ENCODE measurements around the gene MLNR.

MLNR gene

DNA sequence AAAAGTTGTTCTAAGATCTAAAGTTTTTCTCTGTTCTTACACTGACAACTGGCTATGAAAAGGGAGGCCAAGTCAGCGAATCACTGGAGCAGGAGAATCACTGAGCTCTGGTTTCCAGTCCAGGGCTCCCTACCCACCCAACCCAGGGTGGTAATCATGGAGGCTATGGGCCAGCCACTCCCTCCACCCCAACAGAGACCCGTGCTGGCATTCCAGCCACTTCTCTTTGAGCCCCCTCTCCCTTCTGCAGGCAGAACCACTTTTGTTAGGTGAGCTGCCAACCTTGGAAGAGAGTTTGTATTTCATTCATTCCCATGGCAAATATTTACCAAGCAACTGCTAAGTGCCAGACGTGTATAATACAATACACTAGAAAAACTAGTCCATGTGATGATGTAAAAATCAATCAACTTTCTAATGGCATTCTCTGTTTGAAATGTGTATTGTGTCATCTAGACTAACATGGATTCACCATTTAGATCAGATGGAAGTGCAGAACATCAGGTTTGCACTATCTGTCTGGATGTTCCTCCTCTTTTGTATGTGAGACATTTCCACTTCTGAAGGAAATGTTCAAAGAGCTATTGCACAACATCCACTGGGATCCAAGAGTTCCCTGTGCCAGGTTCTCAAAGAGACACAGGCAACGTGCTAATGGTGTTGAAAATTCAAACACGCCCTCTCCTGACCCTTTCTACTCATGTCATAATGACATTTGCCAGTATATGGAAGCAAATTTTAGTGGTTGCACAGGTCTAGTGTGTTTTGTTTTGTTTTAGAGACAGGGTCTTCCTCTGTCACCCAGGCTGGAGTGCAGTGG lies 5.3 kb downstream of the MLNR start:
- DNase-seq (ENCODE audit: low read depth in 2 of 2): no peak

DNA sequence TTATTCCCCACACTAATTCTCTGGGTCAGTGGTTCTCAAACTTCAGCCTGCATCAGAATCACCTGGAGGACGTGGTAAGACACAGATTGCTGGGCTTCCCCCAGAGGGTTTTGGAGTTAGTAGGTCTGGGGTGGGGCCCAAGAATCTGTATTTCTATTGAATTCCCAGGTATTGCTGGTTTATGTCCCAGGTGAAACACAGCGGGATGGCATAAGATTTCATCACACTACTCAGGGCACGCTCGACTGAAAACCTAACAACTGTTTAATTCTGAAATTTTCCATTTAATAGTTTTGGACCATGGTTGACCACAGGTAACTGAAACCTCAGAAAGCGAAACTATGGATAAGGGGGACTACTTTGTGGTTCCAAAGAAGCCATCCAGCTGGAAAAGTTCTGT lies 6.5 kb downstream of the MLNR start:
- no peak for DNase-seq (ENCODE audit: low read depth in 2 of 2)

DNA sequence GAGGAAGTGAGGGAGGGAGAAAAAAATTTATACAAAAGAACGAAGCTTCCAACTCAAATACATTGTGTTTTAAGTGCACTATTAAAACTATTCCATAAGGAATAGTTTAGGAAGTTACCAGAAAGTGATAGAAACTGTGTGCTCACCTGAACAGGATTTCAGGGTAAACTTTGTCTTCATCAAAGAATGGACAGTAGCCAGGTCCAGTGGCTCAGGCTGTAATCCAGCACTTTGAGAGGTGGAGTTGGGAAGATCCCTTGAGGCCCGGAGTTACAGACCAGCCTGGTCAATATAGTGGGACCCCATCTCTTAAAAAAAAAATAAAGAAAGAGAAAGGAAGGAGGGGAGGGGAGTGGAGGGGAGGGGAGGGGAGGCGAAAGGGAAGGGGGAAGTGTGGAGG lies 14.6 kb downstream of the MLNR start:
- no peak for DNase-seq (ENCODE audit: low read depth in 2 of 2)

DNA sequence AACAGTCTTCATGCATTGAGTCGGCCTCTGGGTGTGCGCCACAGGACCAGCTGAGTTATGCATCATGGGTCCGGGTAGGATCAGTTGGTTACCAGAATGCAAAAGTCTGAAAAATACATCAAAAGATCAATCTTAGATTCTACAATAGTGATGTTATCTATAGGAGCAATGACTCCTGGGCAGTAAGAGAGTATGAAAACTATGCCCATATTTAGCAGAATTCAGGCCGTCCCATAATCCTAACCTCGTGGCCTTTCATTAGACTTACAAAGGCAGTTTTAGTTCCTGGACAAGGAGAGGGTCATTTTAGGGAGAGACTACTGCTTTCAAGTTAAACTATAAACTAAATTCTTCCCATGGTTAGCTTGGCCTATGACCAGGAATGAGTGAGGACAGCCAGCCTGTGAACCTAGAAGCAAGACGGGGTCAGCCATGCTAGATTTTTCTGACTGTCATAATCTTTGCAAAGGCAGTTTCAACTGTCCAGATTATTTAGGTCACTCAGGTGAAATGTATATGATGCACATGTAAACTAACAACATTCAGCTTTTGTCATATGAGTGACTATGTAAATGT lies 15.8 kb downstream of the MLNR start:
- DNase-seq (ENCODE audit: low read depth in 2 of 2): no peak

DNA sequence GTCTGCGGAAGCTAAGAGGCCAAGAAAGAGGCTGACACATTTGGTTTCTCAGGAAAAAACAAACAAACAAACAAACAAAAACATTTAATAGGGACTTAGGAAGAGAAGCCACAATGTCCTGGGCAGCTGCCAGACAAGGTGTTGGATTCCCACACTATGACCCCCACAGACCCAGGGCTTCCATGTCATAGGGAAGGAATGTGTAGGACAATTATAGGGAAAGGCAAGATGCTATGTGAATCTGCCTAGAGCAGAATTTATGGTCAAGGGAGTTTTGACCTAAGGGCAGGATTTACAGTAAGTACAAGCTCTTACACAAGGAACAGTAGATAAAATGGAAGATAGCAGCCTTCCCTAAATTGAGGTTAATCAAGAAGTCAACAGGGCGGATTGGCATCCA lies 18.5 kb downstream of the MLNR start:
- DNase-seq (ENCODE audit: low read depth in 2 of 2): no peak

DNA sequence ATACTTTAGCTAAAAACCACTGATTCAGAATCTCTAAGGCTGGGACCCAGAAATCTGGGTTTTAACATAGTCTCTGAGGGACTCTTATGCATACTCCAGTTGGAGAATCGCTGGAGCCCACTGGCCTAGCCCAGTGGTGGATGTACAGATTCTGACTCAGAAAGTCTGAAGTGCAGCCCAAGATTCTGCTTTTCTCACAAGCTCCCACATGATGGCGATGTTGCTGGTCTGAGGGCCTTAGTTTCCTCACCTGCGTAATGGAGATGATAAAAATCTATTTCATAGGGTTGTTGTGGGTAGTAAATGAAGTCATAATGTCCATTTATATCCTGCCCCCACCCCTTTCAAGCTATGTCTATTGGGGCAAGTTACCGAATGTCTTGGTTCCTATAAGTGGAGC lies 19.9 kb downstream of the MLNR start:
- DNase-seq (ENCODE audit: low read depth in 2 of 2): peak; percentile 15 to 29

DNA sequence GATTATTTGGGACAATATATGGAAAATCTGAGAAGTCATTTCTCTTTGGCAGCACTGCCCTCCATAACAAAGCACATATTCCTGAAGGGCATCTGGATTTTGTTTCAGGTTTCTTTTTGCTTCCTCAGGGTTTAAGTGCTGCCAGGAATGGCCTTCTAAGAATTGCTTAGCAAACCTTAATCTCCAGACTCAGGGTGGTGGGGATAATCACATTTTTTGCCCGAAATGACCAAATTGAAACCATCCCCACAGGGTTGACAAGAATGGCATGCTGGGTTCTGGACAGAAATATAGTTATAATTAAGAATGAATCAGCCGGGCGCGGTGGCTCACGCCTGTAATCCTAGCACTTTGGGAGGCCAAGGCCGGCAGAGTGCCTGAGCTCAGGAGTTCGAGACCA lies 21.2 kb downstream of the MLNR start:
- DNase-seq (ENCODE audit: low read depth in 2 of 2): no peak

DNA sequence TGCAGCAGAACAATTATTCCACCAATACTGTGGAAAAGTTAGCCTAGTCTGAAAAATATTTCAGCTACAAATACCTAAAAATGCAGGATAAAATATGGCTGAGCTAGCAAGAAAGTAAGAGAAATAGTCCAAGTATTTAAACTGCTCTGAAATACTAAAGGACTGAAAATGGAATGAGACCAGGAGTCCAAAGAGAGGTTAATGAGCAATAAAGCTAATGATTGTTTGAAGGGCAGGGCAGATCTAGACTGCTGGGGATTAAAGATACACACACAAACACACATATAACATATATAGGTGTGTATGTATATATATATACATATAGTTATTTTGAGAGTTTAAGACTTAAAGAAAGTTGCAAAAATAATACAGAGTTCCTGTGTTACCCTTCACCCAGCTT lies 25.0 kb downstream of the MLNR start:
- DNase-seq (ENCODE audit: low read depth in 2 of 2): no peak

DNA sequence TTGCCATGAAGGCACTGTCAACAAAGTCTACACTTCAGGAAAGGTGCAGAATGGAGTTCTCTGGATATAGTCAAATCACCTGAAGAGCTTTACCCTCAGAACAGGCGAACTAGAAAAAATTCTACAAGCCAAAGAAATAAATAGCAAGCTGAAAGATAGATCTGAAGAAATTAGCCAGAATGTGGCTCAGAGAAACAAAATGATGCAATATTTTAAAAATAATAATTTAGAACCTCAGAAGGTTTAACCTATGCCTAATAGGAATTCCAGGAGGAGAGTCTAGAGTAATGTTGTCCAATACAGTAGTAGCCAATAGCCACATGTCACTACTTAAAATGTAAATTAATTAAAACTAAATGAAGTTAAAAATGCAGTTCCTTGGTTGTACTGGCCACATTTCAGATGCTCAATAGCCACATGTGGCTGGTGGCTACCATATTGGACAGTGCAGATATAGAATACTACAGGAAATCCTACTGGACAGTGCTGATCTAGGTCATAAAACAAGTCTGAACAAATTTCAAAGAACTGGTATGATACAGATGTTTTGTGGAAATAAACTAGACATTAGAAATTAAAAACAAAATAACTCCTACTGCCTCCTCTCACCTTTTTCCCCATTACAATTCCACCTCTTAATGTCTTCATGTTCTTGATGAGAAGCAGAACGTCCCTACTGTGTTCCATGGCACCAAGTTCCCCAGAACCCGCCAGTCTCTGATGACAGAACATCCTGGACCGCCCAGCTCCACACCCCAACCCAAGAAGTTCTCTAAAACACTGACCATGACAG lies 26.9 kb downstream of the MLNR start:
- peak in 1 of 2 donors; percentile 0 for DNase-seq (ENCODE audit: low read depth in 2 of 2)

DNA sequence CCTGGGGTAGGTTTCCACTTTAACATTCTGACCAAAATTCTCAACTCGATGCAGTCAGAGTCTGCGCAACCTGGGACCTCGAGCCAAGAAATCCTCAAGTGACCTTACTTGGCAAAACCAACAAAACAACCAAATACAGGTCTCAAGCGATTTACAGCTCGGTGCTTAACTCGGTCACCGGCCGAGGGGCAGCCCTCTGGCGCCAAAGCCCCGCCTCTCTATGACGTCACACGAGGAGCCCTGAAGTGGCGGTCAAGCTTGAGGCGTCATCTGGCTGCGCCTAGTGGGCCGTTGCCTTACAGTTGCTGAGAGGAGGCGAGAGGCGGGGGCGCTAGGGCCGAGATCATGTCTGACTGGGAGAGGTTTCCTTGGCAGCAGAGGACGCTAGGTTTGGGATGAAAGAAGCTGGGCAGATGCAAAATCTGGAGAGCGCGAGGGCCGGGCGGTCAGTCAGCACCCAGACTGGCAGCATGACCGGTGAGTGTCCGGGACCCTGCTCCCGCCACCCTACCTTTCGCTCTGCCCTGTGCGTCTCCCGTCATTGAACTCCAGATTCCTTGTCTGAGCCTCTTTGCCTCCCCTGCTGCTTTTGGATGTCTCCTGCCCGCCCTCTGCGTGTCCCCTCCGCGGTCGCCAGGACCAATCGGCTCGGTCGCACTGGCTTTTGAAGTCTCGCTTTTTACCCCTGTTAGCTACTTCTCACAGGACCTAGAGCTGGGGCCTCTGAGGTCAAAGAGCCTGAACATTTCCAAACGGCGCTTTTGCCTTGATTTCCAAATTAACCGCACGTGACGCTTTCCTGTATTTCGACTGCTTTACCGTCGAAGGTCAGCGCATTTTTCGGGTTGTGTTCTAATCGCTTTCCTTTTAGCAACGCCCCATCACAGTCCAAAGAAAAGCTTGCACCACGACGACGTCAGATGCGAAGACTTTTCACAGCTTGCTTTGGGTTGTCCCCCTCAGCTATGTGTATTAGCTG lies 27.8 kb downstream of the MLNR start, which contains the start of gene CDADC1:
CDADC1 (plus strand) TSS at position 283 of the 979 bp plus-strand sequence; CDS start at position 396, 113 bp downstream.
- peak; percentile 75 to 95 for DNase-seq (ENCODE audit: low read depth in 2 of 2)

DNA sequence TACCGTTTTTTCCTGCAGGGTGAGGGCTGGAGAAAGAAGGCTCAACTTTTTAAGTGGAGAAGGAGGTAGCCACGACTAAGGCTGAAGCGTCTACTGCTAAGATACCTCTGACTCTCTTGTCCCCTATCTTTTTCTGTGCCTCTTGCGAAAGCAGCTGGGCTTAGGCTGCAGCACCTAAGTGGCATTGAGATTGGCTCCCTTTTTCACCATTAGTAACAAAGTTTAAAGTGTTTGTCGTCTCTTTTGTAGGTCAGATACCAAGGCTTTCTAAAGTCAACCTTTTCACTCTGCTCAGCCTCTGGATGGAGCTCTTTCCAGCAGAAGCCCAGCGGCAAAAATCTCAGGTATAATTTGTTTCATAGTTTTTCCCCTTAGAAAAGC lies 28.5 kb downstream of the MLNR start:
- DNase-seq (ENCODE audit: low read depth in 2 of 2): no peak

DNA sequence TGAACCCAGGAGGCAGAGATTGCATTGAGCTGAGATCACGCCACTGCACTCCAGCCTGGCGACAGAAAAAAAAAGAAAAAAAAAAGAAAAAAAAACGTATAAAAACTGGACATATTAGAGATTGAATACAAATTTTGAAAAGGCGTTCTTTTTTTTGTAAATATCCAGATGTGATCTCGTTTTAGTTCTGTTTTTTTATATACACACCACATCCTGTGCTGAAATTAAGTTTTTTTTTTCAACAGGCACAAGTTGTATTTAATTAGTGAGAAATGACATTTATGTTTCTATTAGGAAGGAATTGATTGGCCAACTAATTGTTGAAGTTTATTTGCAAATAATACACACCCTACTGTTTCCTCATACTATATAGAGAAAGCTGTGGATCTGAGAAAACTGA lies 31.2 kb downstream of the MLNR start:
- DNase-seq (ENCODE audit: low read depth in 2 of 2): no peak

DNA sequence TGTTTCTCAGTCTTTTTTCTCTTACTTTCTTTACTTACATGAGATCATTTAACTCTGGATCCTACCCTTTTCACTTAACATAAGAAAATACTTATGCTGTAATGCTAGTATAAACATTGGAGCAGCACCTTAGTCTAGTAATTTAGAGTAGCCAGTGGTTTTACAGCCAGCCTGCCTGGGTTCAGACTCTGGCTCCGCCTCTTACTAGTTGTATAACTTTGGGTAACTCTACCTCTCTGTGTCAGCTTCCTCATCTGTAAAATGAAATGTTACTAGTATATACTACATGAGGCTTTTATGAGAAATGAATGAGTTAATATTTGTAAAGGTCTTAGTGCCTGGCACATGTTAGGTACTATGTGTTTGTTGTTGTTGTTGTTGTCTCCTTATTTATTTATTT lies 33.2 kb downstream of the MLNR start:
- no peak for DNase-seq (ENCODE audit: low read depth in 2 of 2)

DNA sequence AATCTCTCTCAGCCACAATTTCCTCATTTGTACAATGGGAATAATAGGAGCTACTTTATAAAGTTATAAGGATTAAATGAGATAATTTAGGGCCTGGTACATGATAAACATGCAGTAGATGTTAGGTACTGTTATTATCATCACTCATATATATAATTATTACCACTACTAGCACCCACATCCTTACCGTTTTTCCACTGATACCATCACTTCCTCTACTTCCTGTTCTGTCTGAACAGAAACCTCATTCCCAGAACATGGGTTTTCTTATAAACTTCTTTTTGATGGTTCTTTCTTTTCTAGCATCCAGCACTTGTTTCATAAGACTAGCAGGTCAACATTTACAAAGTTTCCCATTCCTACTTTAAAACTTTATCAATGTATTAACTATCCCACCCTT lies 33.9 kb downstream of the MLNR start:
- DNase-seq (ENCODE audit: low read depth in 2 of 2): no peak

DNA sequence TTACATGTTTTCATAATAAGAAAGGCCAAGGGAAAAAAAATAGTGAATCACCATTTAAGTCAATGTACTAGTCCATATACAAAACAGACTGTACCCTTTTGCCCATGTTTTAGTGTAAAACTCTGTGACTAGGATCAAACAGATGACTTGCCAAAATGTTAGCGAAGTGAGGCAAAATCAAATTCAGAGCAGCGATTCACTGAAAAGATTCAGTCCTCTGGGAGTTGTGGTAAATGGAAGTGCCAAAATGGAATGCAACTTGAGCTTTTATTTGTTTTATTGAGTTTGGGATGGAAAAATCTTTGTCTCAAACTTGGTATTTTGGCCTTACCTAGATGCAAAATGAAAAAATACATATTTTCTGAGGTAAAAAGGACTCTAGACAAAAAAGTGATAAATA lies 36.7 kb downstream of the MLNR start:
- no peak for DNase-seq (ENCODE audit: low read depth in 2 of 2)

DNA sequence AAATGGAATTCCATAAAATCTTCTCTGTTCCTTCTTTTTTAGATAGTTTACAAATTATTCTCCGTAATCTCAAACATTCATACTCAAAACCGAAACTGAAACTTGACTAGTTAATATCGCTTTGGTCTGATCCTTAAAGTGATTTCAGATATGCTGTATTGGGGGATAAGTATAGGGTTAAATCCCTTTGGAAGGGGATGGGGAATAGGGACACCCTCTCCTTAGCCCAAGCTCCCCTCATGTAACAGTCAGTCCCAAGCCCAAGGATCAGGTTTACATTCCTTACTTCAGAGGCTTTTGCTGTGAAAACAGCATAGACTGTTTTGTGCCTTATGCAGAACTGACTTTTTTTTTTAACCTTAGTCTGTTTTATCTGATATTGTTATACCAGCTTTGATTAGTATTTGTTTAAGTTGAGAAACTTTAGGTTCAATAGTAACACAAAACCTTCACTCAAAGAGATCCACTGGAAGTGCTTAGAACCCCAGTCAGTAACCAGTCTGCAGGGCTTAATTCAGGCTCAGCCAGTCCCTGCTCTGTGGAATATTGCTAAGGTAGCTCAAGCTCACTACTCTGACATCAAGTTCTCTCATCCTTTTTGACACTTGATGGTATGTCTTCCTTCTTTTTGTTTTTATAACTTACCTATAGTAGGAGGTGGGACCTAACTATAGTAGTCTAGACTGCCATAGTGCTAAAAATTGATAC lies 38.1 kb downstream of the MLNR start:
- DNase-seq (ENCODE audit: low read depth in 2 of 2): no peak

DNA sequence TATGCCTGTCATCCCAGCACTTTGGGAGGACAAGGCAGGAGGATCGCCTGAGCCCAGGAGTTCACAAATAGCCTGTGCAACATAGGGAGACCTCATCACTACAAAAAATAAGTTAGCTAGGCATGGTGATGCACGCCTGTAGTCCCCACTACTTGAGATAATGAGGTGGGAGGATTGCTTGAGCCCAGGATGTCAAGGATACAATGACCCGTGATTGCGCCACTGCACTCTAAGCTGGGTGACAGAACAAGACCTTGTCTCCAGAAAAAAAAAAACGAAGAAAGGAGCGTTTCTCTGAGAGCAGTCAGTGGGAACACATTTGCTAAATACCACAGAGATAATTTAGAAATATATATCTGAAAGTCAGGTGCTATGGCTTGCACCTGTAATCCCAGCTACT lies 39.4 kb downstream of the MLNR start:
- DNase-seq (ENCODE audit: low read depth in 2 of 2): no peak

DNA sequence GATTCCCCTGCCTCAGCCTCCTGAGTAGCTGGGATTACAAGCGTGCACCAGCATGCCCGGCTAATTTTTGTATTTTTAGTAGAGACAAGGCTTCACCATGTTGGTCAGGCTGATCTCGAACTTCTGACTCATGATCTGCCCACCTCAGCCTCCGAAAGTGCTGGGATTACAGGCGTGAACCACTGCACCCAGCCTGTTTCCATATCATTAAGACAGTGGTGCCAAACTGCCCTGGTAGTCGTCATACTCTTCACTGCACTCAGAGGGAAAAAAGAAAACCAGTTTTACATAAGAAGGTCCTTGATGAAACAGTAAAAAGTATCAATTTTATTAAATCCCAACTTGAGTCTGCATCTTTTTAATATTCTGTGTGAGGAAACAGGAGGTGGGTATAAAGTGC lies 42.5 kb downstream of the MLNR start:
- no peak for DNase-seq (ENCODE audit: low read depth in 2 of 2)

DNA sequence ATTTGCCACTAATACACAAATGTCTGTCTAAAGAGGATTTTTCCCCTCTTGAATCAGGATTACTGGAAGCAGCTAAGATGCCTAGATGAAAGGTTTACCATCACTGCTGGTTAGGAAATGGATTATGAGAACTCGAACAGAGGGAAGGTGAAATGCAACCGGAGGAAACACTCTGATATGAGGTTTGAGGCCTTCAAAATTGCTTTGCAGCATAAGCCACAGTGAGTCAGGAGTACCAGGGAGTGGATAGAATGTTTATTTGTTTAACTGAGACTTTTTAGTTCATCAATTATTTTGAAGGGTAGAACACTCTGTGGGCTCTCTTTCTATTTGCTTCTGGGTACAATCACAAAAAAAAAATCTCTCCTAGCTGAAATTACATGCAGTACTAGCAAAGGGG lies 45.7 kb downstream of the MLNR start:
- no peak for DNase-seq (ENCODE audit: low read depth in 2 of 2)

DNA sequence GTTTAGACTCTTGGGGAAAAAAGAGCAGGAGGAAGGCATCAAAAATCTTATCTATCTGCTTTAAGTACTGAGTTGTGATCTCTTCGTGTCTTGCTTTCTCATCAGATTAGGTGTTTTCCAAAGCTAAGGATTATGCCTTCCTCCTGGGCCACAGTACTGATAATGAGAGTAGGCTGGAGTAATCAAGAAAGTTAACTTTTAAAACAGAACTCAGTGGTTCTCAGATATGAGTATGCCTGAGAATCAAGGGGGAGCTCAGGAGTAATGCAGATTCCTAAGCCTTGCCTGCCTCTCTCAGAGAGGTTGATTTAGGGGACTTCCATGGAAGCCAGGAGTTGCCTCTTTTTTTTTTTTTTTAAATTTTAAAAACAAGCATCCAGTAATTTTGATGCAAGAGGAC lies 51.1 kb downstream of the MLNR start:
- DNase-seq (ENCODE audit: low read depth in 2 of 2): no peak

Measured in activated CD4-positive, alpha-beta T cell treated with anti-CD3 and anti-CD28 coated beads for 24 hours (primary cell).